ENCODE measurements around the gene TMEM131. TPM values are rescaled to one million over a fixed set of nuclear protein-coding genes. Genes with fewer than 3 reads are reported as not detected.

TMEM131 gene
- total and polyA plus RNA-seq, 12 donors, result 13.7 to 57.5 (median 34.0) TPM

DNA sequence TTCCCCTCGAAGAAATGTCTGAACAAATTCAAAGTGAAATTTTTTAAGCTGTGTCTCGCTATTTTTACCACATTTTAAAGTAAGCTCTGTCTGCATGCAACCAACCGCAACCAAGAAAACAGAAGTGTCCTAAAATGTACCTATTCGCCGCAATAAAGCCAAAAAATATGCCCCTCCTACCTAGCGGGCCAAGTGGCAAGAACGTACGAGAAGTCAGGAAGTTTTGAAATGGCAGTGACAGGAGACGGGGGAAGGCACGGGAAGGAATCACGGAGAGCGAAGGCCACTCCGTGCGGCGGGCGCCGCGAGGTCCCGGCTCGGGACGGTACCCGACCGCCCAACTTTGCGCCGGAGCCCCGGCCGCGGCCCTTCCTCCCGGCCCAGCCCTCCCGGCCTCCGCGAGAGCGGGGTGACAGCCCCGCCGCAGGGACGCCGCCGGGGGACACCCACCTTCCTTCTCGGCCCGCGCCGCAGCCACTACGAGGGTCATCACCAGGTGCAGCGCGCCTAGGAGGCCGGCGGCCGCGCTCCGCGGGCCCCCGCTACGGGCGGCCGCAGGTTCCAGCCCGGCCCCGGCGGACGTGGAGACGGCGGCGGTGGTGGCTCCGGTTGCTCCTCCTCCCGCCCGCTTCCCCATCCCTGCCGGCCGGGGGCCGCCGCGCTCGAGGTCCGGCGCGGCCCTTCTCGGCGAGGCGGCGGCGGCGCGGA lies 568 bp downstream of the TMEM131 start:
- H3K36me3 ChIP-seq (replicated peaks in 1 of 2), result no peaks in the 10 kb centered on the region
- peak overlapping the region; percentile 82 to 98 (median 98) for H3K27ac ChIP-seq
- peak overlapping the region; percentile 33 to 99 (median 62) for H3K4me3 ChIP-seq
- H3K27me3 ChIP-seq, result no peaks in the 10 kb centered on the region
- 0 to 1% (median 0%) methylated on average over 16 to 80 of the region's 81 CpGs for WGBS, 4 donors
- peak; percentile 47 to 69 (median 58) for DNase-seq
- TF ChIP-seq, protein P1, sequence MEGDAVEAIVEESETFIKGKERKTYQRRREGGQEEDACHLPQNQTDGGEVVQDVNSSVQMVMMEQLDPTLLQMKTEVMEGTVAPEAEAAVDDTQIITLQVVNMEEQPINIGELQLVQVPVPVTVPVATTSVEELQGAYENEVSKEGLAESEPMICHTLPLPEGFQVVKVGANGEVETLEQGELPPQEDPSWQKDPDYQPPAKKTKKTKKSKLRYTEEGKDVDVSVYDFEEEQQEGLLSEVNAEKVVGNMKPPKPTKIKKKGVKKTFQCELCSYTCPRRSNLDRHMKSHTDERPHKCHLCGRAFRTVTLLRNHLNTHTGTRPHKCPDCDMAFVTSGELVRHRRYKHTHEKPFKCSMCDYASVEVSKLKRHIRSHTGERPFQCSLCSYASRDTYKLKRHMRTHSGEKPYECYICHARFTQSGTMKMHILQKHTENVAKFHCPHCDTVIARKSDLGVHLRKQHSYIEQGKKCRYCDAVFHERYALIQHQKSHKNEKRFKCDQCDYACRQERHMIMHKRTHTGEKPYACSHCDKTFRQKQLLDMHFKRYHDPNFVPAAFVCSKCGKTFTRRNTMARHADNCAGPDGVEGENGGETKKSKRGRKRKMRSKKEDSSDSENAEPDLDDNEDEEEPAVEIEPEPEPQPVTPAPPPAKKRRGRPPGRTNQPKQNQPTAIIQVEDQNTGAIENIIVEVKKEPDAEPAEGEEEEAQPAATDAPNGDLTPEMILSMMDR (IDR thresholded peaks at IDR 0.05), result no peak
- TF ChIP-seq POLR2A (IDR thresholded peaks at IDR 0.05), result peak in 1 of 2 donors; percentile 23
- H3K9me3 ChIP-seq (replicated peaks in 1 of 3), result no peaks in the 10 kb centered on the region
- intact Hi-C loops (cut with DNase I), result loop anchor here in 1 of 2 donors (5.0 kb wide), 1 partner anchor 188 kb away; no protein-coding TSS in a partner anchor
- H3K4me1 ChIP-seq (replicated peaks in 1 of 2), result peaks cover 13 to 41% of the 10 kb centered on the region in 2 donors

DNA sequence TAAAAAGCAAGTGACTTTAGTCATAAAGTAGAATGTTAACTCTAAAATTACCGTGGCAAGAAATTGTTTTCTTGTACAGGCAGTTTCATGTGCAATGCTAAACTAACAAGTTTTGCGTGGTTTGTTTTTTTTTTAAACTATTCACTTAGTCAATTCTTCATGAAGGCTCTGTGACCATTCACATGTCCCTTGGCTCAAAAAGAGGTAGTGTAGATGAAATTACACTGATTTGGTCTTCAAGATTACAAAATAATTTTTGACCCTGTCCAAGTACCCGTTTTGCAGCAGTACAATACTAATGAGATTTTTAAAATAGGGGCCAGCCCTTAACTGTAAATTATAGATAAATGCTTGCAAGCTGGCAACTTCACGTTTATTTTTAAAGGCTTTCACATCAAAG lies 1.3 kb downstream of the TMEM131 start:
- no peak for TF ChIP-seq POLR2A (IDR thresholded peaks at IDR 0.05)
- TF ChIP-seq, protein P1 (IDR thresholded peaks at IDR 0.05), result no peak
- DNase-seq, result no peak
- Histone ChIP-seq H3K27ac (peak overlapping the region in 4 of 5 donors; percentile 82 to 98 (median 97)), H3K4me3 (peak overlapping the region in 3 of 4 donors; percentile 37 to 99 (median 86)), H3K4me1 (replicated peaks in 1 of 2) (peaks cover 13 to 45% of the 10 kb centered on the region in 2 donors), H3K36me3 (replicated peaks in 1 of 2) (no peaks in the 10 kb centered on the region), H3K9me3 (replicated peaks in 1 of 3) (no peaks in the 10 kb centered on the region), H3K27me3 (no peaks in the 10 kb centered on the region)
- WGBS, 4 donors, result 3 to 5% (median 4%) methylated on average over 4 of the region's 4 CpGs
- intact Hi-C loops (cut with DNase I), result no loop called here

DNA sequence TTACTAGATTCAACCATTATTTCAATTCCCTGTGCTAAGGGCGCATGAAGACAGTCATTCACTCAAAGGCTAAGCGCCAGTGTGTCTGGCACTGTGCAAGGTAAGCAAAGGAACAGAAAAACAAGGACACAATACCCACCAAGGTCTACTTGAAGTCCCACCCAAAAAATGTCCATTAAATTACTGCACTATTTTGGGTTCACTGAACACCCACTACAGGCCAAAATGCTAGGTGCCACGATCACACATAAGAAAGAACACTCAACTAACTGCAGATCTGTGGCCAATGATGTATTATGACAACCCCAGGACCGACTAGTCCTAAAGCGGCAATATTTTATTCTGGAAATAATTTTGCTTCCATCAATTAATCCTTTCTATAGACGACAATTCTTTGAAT lies 1.8 kb downstream of the TMEM131 start:
- Histone ChIP-seq H3K4me3 (peak overlapping the region in 1 of 4 donors; percentile 99), H3K27ac (peak overlapping the region in 1 of 5 donors; percentile 96), H3K27me3 (no peaks in the 10 kb centered on the region), H3K9me3 (replicated peaks in 1 of 3) (no peaks in the 10 kb centered on the region), H3K36me3 (replicated peaks in 1 of 2) (no peaks in the 10 kb centered on the region), H3K4me1 (replicated peaks in 1 of 2) (peaks cover 13 to 45% of the 10 kb centered on the region in 2 donors)
- WGBS, 4 donors, result 42 to 56% (median 44%) methylated on average over 6 of the region's 6 CpGs
- TF ChIP-seq, protein P1 (IDR thresholded peaks at IDR 0.05), result no peak
- TF ChIP-seq POLR2A (IDR thresholded peaks at IDR 0.05), result no peak
- no peak for DNase-seq
- intact Hi-C loops (cut with DNase I), result no loop called here

DNA sequence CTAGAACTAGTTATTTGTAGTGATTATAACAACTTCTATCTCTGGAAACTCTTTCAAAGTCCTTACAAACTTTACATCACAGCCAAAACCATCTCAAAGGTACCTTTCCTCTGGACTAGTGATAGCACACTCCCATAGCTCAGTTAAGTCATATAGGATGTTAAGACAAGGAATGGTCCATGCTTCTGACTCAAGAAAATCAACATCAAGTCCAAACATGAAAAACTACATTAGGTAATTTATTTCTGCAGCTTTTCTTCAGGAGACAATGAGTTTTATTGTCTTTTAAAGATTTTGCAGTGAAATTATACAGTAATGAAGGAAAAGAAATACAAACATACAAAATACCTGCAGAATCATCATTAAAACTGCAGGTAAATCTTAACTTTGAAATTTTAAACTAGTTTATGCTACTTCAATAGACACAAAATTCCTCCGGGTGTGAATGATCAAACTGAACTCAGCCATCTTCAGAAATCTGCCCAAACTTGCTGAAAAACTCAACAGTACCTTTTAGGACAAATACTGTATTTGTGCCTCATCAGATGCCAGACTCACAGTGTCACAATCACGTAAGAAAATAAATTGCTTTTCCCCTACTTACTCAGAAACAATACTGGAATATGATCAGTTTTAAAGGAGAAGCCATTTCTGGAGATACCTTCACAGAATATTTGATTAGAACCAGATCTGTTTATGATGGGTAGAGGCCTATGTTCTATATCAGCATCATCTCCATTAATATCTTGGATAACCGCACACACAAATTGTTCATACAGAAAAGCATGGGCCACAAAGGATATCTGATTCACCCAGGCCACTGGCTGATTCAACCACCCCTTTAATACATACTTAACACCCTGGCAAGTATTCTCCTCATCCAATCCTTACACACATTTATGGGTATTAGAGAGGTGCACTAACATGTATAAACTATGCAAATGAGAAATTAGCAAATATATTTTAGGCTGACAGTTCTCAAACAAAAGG lies 2.6 kb downstream of the TMEM131 start:
- peak overlapping the region in 1 of 4 donors; percentile 99 for H3K4me3 ChIP-seq

More for the DNA sequence above, 2.6 kb downstream of the TMEM131 start:
- Histone ChIP-seq H3K36me3 (replicated peaks in 1 of 2) (no peaks in the 10 kb centered on the region), H3K27ac (no peak overlapping the region), H3K9me3 (replicated peaks in 1 of 3) (no peaks in the 10 kb centered on the region), H3K4me1 (replicated peaks in 1 of 2) (peaks cover 13 to 45% of the 10 kb centered on the region in 2 donors), H3K27me3 (no peaks in the 10 kb centered on the region)
- intact Hi-C loops (cut with DNase I), result no loop called here
- TF ChIP-seq POLR2A (IDR thresholded peaks at IDR 0.05), result no peak
- TF ChIP-seq, protein P1 (IDR thresholded peaks at IDR 0.05), result no peak
- no peak for DNase-seq
- 60 to 69% (median 65%) methylated on average over 3 of the region's 3 CpGs for WGBS, 4 donors
